Measurements from ENCODE around the gene SLC16A1.
"Not testable (repeated sequence)": the region's sequence is repeated elsewhere in the genome, so short reads cannot be mapped to it uniquely, and the experiment has no call there.

SLC16A1 gene

DNA sequence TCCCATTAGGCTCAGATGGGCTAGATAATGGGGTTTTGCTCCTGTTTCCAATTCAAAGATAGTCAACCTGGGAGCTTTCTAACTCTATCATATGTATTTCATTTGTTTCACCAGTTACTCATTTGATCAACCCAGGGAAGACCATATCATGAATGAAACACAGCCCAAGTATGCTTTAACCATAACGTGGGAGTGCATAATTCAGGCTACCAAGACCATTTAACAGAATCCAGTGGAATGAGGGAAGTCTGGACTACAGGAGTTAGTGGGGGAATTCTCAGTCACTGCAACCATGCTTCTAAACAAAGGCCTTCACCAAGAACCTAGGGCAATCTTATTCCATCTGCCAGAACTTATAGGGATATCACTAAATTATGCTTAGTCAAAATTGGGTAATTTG is 15.0 kb upstream of the SLC16A1 start:
- no peak for DNase-seq (ENCODE audit: low spot score)

DNA sequence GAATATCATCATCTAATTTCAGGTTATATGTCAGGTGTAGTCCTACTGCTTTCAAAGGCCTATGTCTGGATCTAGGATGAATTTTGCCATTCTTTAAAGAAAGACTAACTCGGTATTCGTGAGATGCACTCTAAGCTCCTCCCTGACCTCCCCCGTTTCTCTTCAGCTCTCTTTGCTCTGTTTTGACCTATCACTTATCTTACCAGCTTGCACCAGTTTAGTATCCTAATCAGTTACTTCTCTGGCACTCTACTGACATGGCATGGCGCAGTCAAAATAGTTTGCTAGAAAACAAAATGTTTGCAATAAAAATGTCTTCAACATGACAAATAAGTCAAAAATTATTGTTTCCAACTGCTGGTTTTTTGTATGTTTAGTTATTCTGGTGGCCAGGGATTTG is 8.4 kb upstream of the SLC16A1 start:
- DNase-seq (ENCODE audit: low spot score) = no peak

DNA sequence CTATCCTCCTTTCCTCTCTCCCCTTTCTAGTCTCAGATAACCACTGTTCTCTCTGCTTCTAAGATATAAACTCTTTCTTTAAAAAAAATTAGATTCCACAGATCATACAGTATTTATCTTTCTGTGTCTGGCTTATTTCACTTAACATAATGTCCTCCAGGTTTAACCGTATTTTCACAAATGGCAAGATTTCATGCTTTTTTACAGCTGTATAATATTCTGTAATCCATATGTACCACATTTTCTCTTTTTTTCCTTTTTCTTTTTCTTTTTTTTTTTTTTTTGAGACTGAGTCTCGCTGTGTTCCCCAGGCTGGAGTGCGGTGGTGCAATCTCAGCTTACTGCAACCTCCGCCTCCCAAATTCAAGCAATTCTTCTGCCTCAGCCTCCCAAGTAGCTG is 5.1 kb upstream of the SLC16A1 start:
- no peak for DNase-seq (ENCODE audit: low spot score)

DNA sequence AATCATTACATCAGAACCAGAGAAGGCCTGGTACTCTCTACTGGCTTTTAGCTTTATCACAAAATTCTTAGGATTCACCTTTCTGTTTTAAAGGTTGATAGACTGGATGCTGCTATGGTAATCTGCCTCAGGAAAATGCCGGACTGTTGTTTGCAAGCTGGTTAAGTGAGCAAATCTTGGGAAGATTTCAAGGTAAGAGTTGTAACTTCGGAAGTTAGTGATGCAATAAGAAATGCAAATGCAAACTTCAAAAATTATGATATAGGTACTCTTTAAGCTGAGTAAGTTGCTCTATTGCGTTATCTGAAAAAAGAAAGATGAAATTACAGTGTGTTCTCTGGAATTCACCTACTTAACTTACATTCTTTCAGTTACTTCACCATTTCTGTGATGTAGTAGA is 4.4 kb upstream of the SLC16A1 start:
- DNase-seq (ENCODE audit: low spot score) = no peak

DNA sequence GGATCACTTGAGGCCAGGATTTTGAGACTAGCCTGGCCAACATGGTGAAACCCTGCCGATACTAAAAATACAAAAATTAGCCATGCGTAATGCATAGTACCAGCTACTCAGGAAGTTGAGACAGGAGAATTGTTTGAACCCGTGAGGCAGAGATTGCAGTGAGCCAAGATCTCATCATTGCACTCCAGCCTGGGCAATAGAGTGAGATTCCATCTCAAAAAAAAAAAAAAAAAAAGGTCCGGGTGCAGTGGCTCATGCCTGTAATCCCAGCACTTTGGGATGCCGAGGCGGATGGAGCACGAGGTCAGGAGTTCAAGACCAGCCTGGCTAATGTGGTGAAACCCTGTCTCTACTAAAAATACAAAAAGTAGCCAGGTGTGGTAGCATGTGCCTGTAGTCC is 2.2 kb upstream of the SLC16A1 start:
- DNase-seq (ENCODE audit: low spot score) = not testable (repeated sequence)

DNA sequence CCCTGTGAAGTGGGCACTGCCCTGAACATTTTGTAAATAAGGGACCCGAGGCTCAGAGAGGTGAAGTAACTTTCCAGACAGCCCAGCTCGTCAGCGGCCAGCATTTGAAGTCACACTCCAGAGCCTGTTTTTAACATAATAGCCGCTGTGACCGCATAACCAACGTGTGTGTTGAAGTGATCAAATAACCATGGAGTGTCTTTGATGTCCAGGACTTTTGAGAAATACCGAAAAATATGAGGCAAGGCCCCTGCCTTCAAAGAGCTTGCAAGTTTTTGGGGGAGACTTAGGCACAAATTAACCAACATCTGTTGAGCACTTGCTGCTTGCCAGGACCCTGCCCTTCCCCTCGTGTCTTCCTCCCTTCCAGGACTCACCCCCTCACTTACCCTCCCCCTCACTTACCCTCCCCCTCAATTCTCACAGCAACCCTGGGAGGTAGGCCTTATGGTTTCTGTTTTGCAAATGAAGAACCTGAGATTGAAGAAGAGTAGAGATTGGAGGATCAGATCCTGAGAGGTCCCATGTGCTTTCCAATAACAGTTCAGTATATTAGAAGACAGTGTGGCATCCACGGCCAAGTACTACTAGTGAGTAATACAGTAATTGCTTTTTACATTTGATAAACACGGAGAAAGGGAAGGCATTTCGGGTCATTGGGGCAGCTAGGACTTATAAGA is 1.3 kb upstream of the SLC16A1 start:
- no peak for DNase-seq (ENCODE audit: low spot score)

DNA sequence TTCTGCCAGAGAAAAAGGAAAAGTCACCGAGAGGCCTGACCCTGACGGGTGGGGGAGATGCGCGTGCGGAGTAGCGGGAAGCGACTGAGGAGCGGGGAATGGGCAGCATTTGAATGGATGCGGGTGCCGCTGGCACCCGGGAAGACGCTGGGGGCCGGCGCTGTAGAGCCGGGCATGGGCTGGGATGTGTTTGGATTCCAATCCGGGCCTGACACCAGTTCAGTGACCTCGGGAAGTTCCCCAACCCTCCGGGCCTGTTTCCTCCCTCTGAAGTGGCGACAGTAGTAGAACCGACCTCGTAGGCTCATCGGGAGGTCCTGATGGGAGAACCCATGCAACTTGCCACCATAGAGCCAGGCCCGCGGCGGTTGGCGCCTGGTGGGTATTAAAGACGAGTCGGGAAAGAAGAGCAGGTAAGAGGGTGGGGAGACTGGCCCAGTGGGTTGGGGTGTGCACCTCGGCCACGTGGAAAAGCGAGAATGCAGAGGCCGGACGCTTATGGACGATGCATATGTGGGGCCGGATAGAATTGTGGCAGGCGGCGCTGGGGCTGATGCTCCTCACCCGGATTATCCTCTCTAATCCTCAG is 642 bp upstream of the SLC16A1 start:
- DNase-seq (ENCODE audit: low spot score) = no peak

DNA sequence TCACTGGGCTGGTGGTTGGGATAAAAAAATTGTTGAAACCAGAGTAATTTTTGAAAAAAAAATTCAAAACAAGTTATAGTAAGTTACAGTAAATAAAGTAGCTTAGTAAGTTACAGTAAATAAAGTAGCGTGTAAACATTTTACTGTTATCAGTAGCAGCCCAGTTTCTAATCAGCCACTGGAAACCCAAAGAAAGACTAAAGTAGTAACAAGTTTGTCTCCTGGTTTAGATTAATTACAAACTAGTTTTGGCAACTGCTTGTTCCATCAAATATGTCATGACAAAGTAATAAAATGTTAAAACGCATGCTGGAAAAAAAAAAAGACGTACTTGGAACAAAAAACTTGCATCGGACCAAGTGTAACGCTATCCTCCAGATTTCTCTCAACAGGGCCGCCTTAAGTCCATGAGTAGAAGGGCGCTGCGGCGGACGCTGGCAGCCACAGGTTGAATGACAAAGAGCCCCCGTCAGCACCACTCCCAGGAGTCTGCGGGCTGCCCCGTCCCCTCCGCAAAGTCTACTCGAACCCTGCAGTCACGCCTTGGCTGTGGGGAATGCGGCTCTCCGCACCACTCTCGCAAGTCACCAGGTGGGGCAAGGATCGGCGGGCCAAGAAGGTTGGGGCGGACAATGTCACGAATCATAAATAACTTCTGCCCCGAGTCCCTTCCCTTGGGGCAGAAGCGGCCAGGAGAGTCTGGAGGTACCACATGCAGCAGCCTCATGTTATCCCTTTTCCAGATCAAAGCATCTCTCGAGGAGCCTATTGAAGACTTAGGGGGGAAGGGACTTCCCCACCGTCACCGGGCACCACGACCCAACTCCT is 837 bp downstream of the SLC16A1 start:
- DNase-seq (ENCODE audit: low spot score) = peak; percentile 84

DNA sequence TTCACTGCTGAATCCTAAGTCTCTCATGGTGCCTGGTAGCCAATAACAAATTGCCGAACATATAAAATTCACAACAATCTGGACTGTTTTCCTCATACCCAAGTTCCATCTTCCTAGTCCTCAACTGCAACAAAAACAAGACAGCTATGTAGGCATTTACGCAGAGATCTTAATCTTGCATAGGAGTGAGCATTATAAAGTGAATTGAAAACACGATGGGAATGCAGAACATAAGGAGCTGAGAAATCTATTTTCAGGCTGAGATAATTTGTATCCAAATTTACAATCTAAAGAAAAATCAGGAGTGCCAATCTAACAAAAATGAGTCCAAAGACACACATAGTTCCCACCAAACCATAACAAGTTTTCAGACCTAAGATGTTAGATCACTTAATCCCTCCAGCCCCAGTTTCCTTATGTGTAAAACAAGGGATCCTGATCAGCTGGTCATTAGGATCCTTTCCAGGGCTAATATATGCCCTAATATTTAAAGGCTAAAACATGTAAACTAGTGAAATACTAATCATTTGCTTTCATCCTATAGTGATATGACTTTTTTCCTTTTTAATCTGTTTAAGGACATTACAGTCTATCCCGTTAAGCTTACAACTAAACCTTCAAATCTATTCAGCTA is 1.9 kb downstream of the SLC16A1 start:
- no peak for DNase-seq (ENCODE audit: low spot score)

DNA sequence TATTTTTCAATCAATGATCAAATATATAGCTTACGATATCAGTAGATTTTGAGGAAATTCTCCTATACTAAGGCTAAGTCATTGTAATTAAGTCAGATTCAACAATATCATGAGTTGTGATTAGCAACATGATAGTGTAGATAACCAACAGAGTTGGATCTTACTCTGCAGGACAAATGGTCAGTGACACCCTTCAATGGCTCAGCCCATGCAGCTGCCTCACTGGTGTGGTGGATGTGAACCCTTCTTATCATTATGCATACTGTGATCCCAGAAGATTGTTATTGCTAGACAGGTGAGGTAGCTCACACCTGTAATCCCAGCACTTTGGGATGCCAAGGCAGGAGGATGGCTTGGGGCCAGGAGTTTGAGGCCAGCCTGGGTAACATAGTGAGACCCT is 5.6 kb downstream of the SLC16A1 start:
- no peak for DNase-seq (ENCODE audit: low spot score)

DNA sequence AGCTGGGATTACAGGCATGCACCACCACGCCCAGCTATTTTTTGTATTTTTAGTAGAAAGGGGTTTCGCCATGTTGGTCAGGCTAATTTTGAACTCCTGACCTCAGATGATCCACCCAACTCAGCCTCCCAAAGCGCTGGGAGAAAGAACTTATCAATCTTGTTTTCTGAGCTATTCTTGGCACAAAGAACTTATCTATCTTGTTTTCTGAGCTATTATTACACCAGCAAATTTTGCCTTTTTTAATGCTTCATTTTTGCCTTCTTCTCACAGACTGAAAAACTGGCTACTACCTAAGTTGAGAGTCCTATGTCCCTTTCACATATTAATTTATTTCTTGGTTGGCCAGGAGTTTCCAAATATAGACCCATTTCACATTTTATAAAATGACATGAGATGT is 9.3 kb downstream of the SLC16A1 start:
- no peak for DNase-seq (ENCODE audit: low spot score)

DNA sequence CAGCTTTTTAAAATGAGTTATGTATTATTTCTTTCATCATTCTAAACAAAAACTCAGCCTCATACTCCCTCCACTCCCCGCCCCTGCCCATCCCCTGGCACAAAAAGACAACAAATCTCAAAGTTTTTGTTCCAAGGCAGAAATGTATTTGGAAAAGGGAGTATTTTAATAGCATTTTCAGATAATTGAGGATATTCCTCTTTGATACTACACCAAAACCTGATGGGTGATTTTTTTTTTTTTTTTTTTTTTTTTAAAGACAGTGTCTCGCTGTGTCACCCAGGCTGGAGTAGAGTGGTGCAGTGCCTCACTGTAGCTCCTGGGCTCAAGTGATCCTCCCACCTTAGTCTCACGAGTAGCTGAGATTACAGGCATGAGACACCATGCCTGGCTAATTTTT is 16.2 kb downstream of the SLC16A1 start:
- DNase-seq (ENCODE audit: low spot score) = no peak

DNA sequence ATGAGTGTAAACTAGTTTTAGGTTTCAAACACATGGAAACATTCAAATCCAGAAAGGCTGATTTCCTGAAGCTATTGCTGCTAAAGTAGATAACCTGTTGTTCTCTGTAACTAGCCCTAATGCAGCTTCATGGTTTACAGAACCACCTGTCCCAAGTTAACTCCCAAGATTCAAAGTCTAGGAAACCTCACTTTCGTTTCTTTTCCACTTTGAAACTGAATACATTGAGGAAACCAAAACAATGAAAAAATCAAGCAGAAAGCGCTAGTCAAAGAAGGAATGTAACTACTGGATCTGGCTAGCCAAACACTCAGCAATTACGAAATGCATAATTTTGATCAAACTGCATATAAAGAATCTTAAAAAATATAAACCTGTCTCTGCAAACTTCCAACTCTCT is 17.8 kb downstream of the SLC16A1 start:
- DNase-seq (ENCODE audit: low spot score) = no peak

DNA sequence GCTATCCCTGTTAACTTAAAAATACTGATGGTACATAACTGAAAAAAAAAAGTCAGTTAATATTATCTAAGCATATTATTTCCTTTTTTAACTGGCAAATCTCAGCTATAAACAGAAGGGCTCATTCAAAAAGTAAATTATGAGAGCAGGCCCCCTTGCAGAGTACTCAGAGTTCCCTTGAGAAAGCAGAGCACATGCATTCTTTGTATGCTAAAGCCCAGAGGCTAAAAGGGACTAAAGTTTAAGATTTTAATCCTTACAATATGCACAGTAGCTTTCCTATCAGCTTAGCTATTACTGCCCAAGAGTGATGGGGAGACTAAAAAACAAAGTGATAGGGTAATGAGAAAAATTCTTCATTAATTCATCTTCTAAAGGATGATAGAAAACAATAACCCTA is 18.5 kb downstream of the SLC16A1 start:
- DNase-seq (ENCODE audit: low spot score) = no peak

DNA sequence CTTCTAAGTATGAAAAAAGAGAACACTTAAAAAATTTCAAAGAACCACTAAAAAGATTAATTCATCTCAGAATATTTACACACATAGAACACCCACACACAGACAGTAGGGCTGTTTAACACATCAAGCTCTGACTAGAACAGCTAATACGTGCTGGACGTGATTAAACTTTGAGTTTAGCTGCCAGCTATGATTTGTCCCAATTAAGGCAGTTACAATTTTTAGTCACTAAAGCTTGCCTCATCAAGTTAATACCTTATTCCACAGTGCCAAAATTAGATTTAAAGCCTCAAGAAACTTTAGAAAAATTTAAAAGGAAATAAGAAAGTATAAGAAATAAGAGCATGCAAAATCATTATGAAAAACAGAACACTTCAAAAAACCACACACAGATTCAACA is 18.9 kb downstream of the SLC16A1 start:
- no peak for DNase-seq (ENCODE audit: low spot score)

DNA sequence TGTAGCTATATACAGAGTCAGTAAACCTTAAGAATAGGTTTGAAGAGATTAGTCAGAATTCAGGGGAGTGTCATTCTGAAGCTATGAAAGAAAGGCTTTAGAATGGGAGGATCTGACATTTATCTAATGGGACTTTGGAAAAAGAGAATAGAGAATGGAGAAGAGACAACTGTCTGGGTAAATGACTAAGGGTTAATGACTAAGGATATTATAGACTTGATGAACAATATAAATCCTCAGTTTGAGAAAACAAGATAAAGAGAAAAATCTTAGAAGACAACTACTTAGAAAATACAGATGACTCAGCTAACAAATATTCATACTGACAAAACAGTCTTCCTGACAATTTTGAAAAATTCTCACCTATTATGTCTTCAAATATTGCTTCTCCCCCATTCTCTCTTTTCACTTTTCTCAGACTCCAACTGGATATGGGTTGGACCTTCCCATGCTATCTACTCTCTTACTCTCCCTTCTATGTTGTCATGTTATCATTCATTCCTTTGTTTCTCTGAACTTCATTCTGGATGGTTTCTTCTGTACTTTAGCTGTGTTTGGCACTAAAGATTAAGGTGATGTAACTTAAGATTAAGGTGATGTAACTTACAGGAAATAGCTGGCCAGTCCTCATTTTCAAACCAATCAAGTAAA is 20.4 kb downstream of the SLC16A1 start:
- DNase-seq (ENCODE audit: low spot score) = no peak

DNA sequence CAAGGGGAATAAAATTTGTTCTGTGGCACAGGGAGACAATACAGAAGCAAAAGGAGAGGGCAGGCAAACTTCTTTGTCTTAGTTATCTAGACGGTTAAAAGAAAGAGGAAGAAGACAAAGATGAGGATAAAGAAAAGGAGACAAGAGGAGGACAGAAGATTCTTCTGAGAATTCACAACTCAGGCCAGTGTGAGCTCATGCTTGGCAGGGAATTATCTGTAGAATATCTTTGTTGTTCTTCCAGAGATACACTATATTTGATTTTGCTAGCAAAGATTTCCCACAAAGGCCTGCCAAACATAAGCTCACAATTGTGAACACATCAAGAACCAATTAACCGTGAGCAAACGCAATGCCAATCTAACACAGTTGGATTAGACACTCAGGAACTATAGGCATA is 21.4 kb downstream of the SLC16A1 start:
- DNase-seq (ENCODE audit: low spot score) = no peak

DNA sequence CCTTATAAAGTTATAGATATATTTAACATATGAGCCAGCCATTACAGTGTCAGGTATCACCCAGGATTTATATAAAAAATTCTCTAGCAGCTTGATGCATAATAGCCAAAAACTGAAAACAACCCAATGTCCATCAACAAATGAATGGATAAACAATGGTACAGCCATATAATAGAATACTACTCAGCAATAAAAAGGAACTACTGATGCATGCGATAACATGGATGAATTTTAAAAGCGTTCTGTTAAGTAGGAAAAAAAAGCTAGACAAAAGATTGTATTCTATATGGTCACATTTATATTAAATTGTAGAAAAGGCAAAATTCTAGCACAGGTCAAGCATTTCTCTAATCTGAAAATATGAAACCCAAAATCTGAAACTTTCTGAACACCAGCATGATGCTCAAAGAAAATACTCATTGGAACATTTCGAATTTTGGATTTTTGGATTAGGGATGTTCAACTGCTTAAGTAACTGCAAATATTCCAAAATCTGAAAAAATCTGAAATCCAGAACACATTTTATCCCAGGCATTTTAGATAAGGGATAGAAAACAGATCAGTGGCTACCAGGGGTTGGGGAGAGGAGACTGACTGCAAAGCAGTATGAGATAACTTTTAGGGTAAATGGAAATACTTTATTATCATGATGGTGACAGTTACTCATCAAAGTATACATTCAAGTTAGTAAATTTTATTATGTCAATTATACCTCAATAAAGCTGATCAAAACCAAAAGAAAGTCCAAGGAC is 22.0 kb downstream of the SLC16A1 start:
- DNase-seq (ENCODE audit: low spot score) = no peak

DNA sequence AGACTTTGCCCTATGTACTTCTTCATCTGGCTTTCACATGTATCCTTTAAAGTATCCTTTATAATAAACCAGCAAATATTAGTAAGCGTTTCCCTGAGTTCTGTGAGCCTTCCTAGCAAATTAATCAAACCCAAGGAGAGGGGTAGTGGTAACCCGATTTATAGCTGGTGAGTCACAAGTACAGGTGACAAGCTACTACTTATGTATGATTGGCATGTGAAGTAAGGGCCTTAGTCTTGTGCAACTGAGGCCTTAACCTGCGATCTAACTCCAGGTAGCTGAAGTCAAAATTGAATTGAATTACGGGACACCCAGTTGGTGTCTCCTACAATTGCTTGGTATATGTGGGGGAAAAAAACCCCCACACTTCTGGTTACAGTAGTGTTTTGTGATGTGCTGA is 26.0 kb downstream of the SLC16A1 start:
- DNase-seq (ENCODE audit: low spot score) = no peak

DNA sequence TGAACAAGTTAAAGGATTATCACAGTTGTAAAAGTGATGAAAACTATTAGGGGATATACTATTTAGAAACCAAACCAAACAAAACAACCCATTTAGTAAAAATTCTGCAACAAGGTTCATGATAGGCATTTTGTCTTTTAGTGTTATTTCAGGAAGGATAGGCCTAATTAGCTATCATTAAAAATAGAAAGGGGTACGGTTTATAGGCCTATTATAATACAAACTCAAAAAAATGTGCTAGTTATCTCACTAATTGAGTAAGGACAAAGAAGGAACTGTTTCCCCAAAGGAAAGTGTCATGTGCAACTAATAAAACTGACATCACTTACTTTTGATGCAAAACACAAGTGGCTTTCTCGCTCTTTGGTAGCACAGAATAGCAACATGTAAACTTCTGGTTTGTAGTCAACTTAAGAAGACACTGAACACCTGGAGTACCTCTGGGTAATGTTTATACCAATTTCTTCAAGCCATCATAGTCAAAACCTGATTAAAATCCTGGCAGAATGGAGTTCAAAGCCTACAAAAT is 28.5 kb downstream of the SLC16A1 start:
- DNase-seq (ENCODE audit: low spot score) = no peak

DNA sequence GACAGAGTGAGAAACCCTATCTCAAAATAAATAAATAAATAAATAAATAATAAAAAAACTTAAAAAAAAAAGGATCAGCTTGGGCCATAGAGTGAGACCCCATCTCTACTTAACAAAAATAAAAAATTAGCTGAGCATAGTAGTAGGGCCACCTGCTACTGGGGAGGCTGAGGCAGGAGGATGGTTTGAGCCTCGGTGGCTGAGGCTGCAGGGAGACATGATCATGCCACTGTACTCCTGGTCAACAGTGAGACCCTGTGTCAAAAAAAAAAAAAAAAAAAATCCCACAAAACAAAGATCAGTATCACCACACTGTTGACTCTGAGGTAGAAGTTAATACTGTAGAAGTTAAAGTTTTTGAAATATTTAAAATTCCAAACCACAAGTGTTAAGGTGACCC is 29.1 kb downstream of the SLC16A1 start:
- no peak for DNase-seq (ENCODE audit: low spot score)

Data from ecto neural progenitor cell (in vitro differentiated cells).